HuH-7.5 (cell line): ENCODE measurements around the gene ZNF566.

Experiments used
- DNase-seq: peaks from one replicate; pipeline ENCODE4 v3.0.0; 2011; ENCODE audit warnings: low spot score

ZNF566 gene

GRCh38 chr19:36441339-36441738 lies 48.0 kb downstream of the ZNF566 start:
- no peak for DNase-seq

- DNase-seq, result no peak
Observed at GRCh38 chr19:36436531-36436930, 52.8 kb downstream of the ZNF566 start.

GRCh38 chr19:36423925-36424324 lies 65.4 kb downstream of the ZNF566 start:
- no peak for DNase-seq

GRCh38 chr19:36421749-36422481 lies 67.4 kb downstream of the ZNF566 start:
- no peak for DNase-seq

- DNase-seq, result no peak
Observed at GRCh38 chr19:36420961-36421748, 68.2 kb downstream of the ZNF566 start.

- peak; percentile 91 for DNase-seq
Observed at GRCh38 chr19:36418287-36419001, 70.9 kb downstream of the ZNF566 start, which contains the start of gene ZFP82. ZFP82 (minus strand) TSS chr19:36418644; CDS start chr19:36409789, 8,855 bp downstream.

- no peak for DNase-seq
Observed at GRCh38 chr19:36417752-36418286, 71.5 kb downstream of the ZNF566 start.

- DNase-seq, result no peak
Observed at GRCh38 chr19:36409841-36410240, 79.5 kb downstream of the ZNF566 start.

- no peak for DNase-seq
Observed at GRCh38 chr19:36408101-36408500, 81.3 kb downstream of the ZNF566 start.

GRCh38 chr19:36404498-36404897 lies 84.9 kb downstream of the ZNF566 start:
- no peak for DNase-seq

- no peak for DNase-seq
Observed at GRCh38 chr19:36401475-36401874, 87.9 kb downstream of the ZNF566 start.

GRCh38 chr19:36398571-36398970 lies 90.8 kb downstream of the ZNF566 start:
- no peak for DNase-seq
